DOHH2 (cell line): ENCODE data around the gene OR51M1.

Source experiments
- EZH2phosphoT487 ChIP-seq: fragments of 200-600 bp; sonication (generic); IDR thresholded peaks from 2 replicates; pipeline ENCODE4 v1.6.1; 2017; ENCODE audit warnings: borderline replicate concordance, mild to moderate bottlenecking, antibody characterized with exemption, low read length, moderate library complexity, mixed read lengths
- TF ChIP-seq, protein P1 (sequence below): fragments of 200-600 bp; sonication (generic); IDR thresholded peaks from one replicate; pipeline ENCODE4 v1.5.1; 2014; ENCODE audit warnings: antibody characterized with exemption, mild to moderate bottlenecking, low read depth, low read length; ENCODE audit not compliant: poor library complexity, severe bottlenecking

GRCh38 chr11:5362017-5362625 lies 21.5 kb upstream of the OR51M1 start:
- TF ChIP-seq, protein P1, sequence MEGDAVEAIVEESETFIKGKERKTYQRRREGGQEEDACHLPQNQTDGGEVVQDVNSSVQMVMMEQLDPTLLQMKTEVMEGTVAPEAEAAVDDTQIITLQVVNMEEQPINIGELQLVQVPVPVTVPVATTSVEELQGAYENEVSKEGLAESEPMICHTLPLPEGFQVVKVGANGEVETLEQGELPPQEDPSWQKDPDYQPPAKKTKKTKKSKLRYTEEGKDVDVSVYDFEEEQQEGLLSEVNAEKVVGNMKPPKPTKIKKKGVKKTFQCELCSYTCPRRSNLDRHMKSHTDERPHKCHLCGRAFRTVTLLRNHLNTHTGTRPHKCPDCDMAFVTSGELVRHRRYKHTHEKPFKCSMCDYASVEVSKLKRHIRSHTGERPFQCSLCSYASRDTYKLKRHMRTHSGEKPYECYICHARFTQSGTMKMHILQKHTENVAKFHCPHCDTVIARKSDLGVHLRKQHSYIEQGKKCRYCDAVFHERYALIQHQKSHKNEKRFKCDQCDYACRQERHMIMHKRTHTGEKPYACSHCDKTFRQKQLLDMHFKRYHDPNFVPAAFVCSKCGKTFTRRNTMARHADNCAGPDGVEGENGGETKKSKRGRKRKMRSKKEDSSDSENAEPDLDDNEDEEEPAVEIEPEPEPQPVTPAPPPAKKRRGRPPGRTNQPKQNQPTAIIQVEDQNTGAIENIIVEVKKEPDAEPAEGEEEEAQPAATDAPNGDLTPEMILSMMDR: no peak
- no peak for TF ChIP-seq EZH2phosphoT487
